ENCODE data around the gene MBD5. TPM values are rescaled to one million over a fixed set of nuclear protein-coding genes. Genes with fewer than 3 reads are reported as not detected.

Gene MBD5
- polyA plus RNA-seq, 1 of the 3 experiments (the other 2 are of a cell fraction), result 7.4 TPM

DNA sequence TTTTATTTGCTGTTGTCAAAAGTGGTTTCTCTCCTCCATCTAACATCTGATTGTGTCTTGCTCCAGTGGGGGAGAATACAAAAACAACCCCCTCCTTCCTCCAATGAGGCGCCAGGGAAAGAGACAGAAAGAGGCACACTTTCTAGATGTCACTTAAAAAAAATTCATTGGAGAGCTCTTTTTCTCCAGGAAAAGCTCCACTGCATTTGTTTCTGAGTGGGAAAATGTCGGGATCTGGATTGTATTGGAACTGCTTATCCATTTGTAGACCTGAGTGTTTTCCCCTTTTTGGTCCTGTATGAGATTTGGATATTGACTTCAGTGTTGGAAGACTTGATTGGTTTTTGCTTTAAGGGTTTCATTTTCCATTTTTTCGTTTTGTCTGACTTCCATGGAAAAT lies 995 bp downstream of the MBD5 start:
- peak overlapping the region; percentile 90 to 91; a peak in 3 of 4 replicates for H3K27ac ChIP-seq (ENCODE audit: low read depth in 2 of 2, low read length in 1 of 2)
- 3% methylated on average over 3 of the region's 3 CpGs for WGBS (ENCODE audit: low lambda C conversion rate)
- H3K36me3 ChIP-seq (replicated peaks in 1 of 2; ENCODE audit: control insufficient read depth in 1 of 2, insufficient read depth in 2 of 2, low read length in 1 of 2), result peaks cover 0 to 4% of the 10 kb centered on the region in 2 experiments
- TF ChIP-seq CHD2 (IDR thresholded peaks at IDR 0.05; ENCODE audit: low read length, partially characterized antibody), result no peak
- TF ChIP-seq, protein P1, sequence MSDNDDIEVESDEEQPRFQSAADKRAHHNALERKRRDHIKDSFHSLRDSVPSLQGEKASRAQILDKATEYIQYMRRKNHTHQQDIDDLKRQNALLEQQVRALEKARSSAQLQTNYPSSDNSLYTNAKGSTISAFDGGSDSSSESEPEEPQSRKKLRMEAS (IDR thresholded peaks at IDR 0.05; ENCODE audit: low read depth), result no peak
- TF ChIP-seq YY1 (IDR thresholded peaks at IDR 0.05; ENCODE audit: low read depth), result no peak
- TF ChIP-seq TAF1 (IDR thresholded peaks at IDR 0.05; ENCODE audit: borderline replicate concordance, low read depth, low read length), result no peak
- TF ChIP-seq RAD21 (IDR thresholded peaks at IDR 0.05; ENCODE audit: low read length), result no peak
- TF ChIP-seq SIN3A (IDR thresholded peaks at IDR 0.05; ENCODE audit: borderline replicate concordance, low read depth, low read length), result 0 out of 2 replicates have a peak, but pooled peaks have one; percentile 23
- no peak for TF ChIP-seq EZH2phosphoT487 (IDR thresholded peaks at IDR 0.05; ENCODE audit: borderline replicate concordance, low read depth)
- TF ChIP-seq, protein P2, sequence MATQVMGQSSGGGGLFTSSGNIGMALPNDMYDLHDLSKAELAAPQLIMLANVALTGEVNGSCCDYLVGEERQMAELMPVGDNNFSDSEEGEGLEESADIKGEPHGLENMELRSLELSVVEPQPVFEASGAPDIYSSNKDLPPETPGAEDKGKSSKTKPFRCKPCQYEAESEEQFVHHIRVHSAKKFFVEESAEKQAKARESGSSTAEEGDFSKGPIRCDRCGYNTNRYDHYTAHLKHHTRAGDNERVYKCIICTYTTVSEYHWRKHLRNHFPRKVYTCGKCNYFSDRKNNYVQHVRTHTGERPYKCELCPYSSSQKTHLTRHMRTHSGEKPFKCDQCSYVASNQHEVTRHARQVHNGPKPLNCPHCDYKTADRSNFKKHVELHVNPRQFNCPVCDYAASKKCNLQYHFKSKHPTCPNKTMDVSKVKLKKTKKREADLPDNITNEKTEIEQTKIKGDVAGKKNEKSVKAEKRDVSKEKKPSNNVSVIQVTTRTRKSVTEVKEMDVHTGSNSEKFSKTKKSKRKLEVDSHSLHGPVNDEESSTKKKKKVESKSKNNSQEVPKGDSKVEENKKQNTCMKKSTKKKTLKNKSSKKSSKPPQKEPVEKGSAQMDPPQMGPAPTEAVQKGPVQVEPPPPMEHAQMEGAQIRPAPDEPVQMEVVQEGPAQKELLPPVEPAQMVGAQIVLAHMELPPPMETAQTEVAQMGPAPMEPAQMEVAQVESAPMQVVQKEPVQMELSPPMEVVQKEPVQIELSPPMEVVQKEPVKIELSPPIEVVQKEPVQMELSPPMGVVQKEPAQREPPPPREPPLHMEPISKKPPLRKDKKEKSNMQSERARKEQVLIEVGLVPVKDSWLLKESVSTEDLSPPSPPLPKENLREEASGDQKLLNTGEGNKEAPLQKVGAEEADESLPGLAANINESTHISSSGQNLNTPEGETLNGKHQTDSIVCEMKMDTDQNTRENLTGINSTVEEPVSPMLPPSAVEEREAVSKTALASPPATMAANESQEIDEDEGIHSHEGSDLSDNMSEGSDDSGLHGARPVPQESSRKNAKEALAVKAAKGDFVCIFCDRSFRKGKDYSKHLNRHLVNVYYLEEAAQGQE (IDR thresholded peaks at IDR 0.05; ENCODE audit: low read depth, low read length), result no peak
- no peak for TF ChIP-seq SMC3 (IDR thresholded peaks at IDR 0.05; ENCODE audit: low read depth, low read length)
- peaks cover 91% of the 10 kb centered on the region for H3K79me2 ChIP-seq (ENCODE audit: insufficient read depth)
- ChIA-PET CTCF (interaction anchor here (1.6 to 5.2 kb wide), 2 partner anchors 29 to 487 kb away, joined by 3 to 23 read pairs; no protein-coding TSS in a partner anchor), POLR2A (no interaction called here)
- peak overlapping the region; percentile 71 to 77 for H3K4me3 ChIP-seq (ENCODE audit: low read depth in 2 of 2, low read length in 1 of 2)
- peak overlapping the region; percentile 86 for H3K9ac ChIP-seq
- DNase-seq, result no peak
- H3K4me2 ChIP-seq, result peak overlapping the region; percentile 85
- H3K4me1 ChIP-seq (ENCODE audit: control insufficient read depth in 1 of 2, insufficient read depth in 2 of 2, low read depth in 1 of 2, low read length in 1 of 2), result peaks cover 6 to 14% of the 10 kb centered on the region in 2 experiments; a peak in 2 of 4 replicates
- H3F3A ChIP-seq (replicated peaks; ENCODE audit: insufficient read depth), result peaks cover 11% of the 10 kb centered on the region
- H3K9me2 ChIP-seq, result no peaks in the 10 kb centered on the region
- H2AFZ ChIP-seq (ENCODE audit: low read depth), result peak overlapping the region; percentile 60; the same call in 1 of the 2 replicates
- H4K20me1 ChIP-seq (ENCODE audit: insufficient read depth), result peaks cover 14% of the 10 kb centered on the region; the same call in 1 of the 2 replicates
- no peaks in the 10 kb centered on the region for H3K27me3 ChIP-seq (ENCODE audit: insufficient read depth)
- no peaks in the 10 kb centered on the region for H3K9me3 ChIP-seq

DNA sequence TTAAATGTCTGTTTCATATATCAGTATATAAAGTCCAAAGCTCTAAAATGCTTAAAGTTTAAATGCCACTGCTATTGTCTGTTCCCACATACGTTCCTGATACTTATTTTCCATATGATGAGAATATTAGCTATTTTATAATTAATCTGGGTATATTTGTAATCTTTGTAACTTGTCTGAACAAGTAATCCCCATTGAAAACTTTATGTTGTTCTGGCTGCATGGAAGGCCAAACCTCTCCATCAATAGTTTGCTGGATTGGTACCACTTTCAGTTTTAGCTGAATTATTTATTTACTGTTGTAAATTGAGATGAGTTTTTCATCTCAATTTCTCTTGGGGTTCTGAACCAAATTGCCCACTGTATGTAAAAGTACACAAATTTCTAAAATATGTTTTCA lies 1.5 kb downstream of the MBD5 start:
- Histone ChIP-seq H4K20me1 (ENCODE audit: insufficient read depth) (peaks cover 11% of the 10 kb centered on the region; the same call in 1 of the 2 replicates), H3K27ac (ENCODE audit: low read depth in 2 of 2, low read length in 1 of 2) (peak overlapping the region; percentile 90 to 91; a peak in 3 of 4 replicates), H3K4me1 (ENCODE audit: control insufficient read depth in 1 of 2, insufficient read depth in 2 of 2, low read depth in 1 of 2, low read length in 1 of 2) (peaks cover 6 to 14% of the 10 kb centered on the region in 2 experiments; a peak in 3 of 4 replicates), H3K36me3 (replicated peaks in 1 of 2; ENCODE audit: control insufficient read depth in 1 of 2, insufficient read depth in 2 of 2, low read length in 1 of 2) (peaks cover 0 to 4% of the 10 kb centered on the region in 2 experiments), H3K79me2 (ENCODE audit: insufficient read depth) (peaks cover 88% of the 10 kb centered on the region), H3K9me2 (no peaks in the 10 kb centered on the region), H3K4me2 (peak overlapping the region; percentile 85), H3K9me3 (no peaks in the 10 kb centered on the region), H3F3A (replicated peaks; ENCODE audit: insufficient read depth) (peaks cover 11% of the 10 kb centered on the region), H2AFZ (ENCODE audit: low read depth) (0 out of 2 replicates have a peak overlapping the region, but pooled peaks have one; percentile 60), H3K4me3 (ENCODE audit: low read depth in 2 of 2, low read length in 1 of 2) (peak overlapping the region; percentile 71 to 77), H3K9ac (peak overlapping the region; percentile 86), H3K27me3 (ENCODE audit: insufficient read depth) (no peaks in the 10 kb centered on the region)
- ChIA-PET POLR2A (no interaction called here), CTCF (interaction anchor here (1.6 to 5.2 kb wide), 2 partner anchors 29 to 487 kb away, joined by 3 to 23 read pairs; no protein-coding TSS in a partner anchor)
- TF ChIP-seq, protein P3, sequence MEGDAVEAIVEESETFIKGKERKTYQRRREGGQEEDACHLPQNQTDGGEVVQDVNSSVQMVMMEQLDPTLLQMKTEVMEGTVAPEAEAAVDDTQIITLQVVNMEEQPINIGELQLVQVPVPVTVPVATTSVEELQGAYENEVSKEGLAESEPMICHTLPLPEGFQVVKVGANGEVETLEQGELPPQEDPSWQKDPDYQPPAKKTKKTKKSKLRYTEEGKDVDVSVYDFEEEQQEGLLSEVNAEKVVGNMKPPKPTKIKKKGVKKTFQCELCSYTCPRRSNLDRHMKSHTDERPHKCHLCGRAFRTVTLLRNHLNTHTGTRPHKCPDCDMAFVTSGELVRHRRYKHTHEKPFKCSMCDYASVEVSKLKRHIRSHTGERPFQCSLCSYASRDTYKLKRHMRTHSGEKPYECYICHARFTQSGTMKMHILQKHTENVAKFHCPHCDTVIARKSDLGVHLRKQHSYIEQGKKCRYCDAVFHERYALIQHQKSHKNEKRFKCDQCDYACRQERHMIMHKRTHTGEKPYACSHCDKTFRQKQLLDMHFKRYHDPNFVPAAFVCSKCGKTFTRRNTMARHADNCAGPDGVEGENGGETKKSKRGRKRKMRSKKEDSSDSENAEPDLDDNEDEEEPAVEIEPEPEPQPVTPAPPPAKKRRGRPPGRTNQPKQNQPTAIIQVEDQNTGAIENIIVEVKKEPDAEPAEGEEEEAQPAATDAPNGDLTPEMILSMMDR (IDR thresholded peaks at IDR 0.05), result no peak
- no peak for TF ChIP-seq RXRA (IDR thresholded peaks at IDR 0.05; ENCODE audit: borderline replicate concordance, low read depth)
- TF ChIP-seq, protein P1 (IDR thresholded peaks at IDR 0.05; ENCODE audit: low read depth), result no peak
- TF ChIP-seq MEF2A (IDR thresholded peaks at IDR 0.05; ENCODE audit: borderline replicate concordance, low read depth), result no peak
- TF ChIP-seq RAD21 (IDR thresholded peaks at IDR 0.05; ENCODE audit: low read length), result no peak
- no peak for TF ChIP-seq EZH2phosphoT487 (IDR thresholded peaks at IDR 0.05; ENCODE audit: borderline replicate concordance, low read depth)
- TF ChIP-seq EP300 (IDR thresholded peaks at IDR 0.05; ENCODE audit: borderline replicate concordance in 1 of 2, low read depth in 1 of 2, low read length in 1 of 2), result no peak
- TF ChIP-seq FOXM1 (IDR thresholded peaks at IDR 0.05; ENCODE audit: low read depth), result no peak
- no peak for TF ChIP-seq POLR2AphosphoS5 (IDR thresholded peaks at IDR 0.05; ENCODE audit: low read depth, low read length)
- no peak for TF ChIP-seq TAF1 (IDR thresholded peaks at IDR 0.05; ENCODE audit: borderline replicate concordance, low read depth, low read length)
- TF ChIP-seq, protein P4, sequence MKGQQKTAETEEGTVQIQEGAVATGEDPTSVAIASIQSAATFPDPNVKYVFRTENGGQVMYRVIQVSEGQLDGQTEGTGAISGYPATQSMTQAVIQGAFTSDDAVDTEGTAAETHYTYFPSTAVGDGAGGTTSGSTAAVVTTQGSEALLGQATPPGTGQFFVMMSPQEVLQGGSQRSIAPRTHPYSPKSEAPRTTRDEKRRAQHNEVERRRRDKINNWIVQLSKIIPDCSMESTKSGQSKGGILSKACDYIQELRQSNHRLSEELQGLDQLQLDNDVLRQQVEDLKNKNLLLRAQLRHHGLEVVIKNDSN (IDR thresholded peaks at IDR 0.05; ENCODE audit: borderline replicate concordance, low read depth), result no peak
- 9% methylated on average over 1 of the region's 1 CpG for WGBS (ENCODE audit: low lambda C conversion rate)
- DNase-seq, result no peak

All from SK-N-SH (cell line).